WTC11 (cell line): Measurements from ENCODE around the gene GNAZ. TPM values are rescaled to one million over a fixed set of nuclear protein-coding genes. Genes with fewer than 3 reads are reported as not detected.

Source experiments
- ATAC-seq: fragments of 200-7000 bp; cut with Tn5 transposase; 2 replicates; pipeline ENCODE4 v1.10.0; 2021; ENCODE audit warnings: mild to moderate bottlenecking, moderate library complexity
- CTCF ChIA-PET: fragments of 300-600 bp; sonication (Branson Sonifier 250); formaldehyde crosslinking; loops from one replicate; lab custom pipeline; 2021; ENCODE audit warnings: antibody characterized with exemption; lab: Charles Lee
- POLR2A ChIA-PET: fragments of 350-600 bp; sonication (Branson Sonifier 250); formaldehyde crosslinking; loops from one replicate; lab custom pipeline; 2021; ENCODE audit warnings: antibody characterized with exemption; lab: Charles Lee
- DNase-seq: peaks from one replicate; pipeline ENCODE4 v3.0.0; 2021; ENCODE audit warnings: low spot score
- H3K27ac Mint-ChIP-seq: 2 replicates; pipeline ENCODE4 v1.8.0; 2021; ENCODE audit warnings: mixed read lengths
- H3K27me3 Mint-ChIP-seq: 2 replicates; pipeline ENCODE4 v1.8.0; 2021; ENCODE audit warnings: low read depth, mild to moderate bottlenecking, moderate library complexity, mixed read lengths
- H3K36me3 Mint-ChIP-seq: 2 replicates; pipeline ENCODE4 v1.8.0; 2021; ENCODE audit warnings: mixed read lengths
- H3K4me1 Mint-ChIP-seq: 2 replicates; pipeline ENCODE4 v1.8.0; 2022; ENCODE audit warnings: mixed read lengths
- H3K4me3 Mint-ChIP-seq: 2 replicates; pipeline ENCODE4 v1.8.0; 2021; ENCODE audit warnings: mild to moderate bottlenecking, moderate library complexity, mixed read lengths
- H3K9me3 Mint-ChIP-seq: 2 replicates; pipeline ENCODE4 v1.8.0; 2021; ENCODE audit warnings: mixed read lengths
- ATF3 ChIP-seq: sonication (generic); formaldehyde crosslinking; conservative IDR thresholded peaks from 2 replicates; pipeline ENCODE4 v1.8.1; 2022; ENCODE audit warnings: mild to moderate bottlenecking, missing genetic modification reagents
- CBFB ChIP-seq: sonication (generic); formaldehyde crosslinking; IDR thresholded peaks from 2 replicates; pipeline ENCODE4 v1.8.1; 2022; ENCODE audit warnings: mild to moderate bottlenecking, low read depth, missing genetic modification reagents
- CDX4 ChIP-seq: fragments of 250-450 bp; sonication (Bioruptor Pico); IDR thresholded peaks from 2 replicates; pipeline ENCODE4 v1.9.0; 2021; ENCODE audit warnings: moderate library complexity, mild to moderate bottlenecking, inconsistent platforms, borderline replicate concordance
- CREM ChIP-seq: sonication (generic); formaldehyde crosslinking; IDR thresholded peaks from 2 replicates; pipeline ENCODE4 v1.8.1; 2022; ENCODE audit warnings: mild to moderate bottlenecking, missing genetic modification reagents, moderate library complexity
- FOXJ3 ChIP-seq: sonication (generic); formaldehyde crosslinking; IDR thresholded peaks from 2 replicates; pipeline ENCODE4 v1.9.0; 2021; ENCODE audit warnings: missing genetic modification reagents, mild to moderate bottlenecking, borderline replicate concordance
- IRF2 ChIP-seq: sonication (generic); formaldehyde crosslinking; IDR thresholded peaks from 2 replicates; pipeline ENCODE4 v1.8.0; 2022; ENCODE audit warnings: low read depth, missing genetic modification reagents, borderline replicate concordance
- JAZF1 ChIP-seq: fragments of 250-450 bp; sonication (Bioruptor Pico); IDR thresholded peaks from 2 replicates; pipeline ENCODE4 v1.9.0; 2021; ENCODE audit warnings: moderate library complexity, mild to moderate bottlenecking, inconsistent platforms
- MLX ChIP-seq: sonication (generic); formaldehyde crosslinking; IDR thresholded peaks from 2 replicates; pipeline ENCODE4 v1.8.1; 2023; ENCODE audit warnings: mild to moderate bottlenecking, missing genetic modification reagents, moderate library complexity
- MYBL2 ChIP-seq: sonication (generic); formaldehyde crosslinking; IDR thresholded peaks from 2 replicates; pipeline ENCODE4 v1.8.1; 2023; ENCODE audit warnings: mild to moderate bottlenecking, moderate library complexity, missing genetic modification reagents
- NFE2L1 ChIP-seq: sonication (generic); formaldehyde crosslinking; IDR thresholded peaks from 2 replicates; pipeline ENCODE4 v1.8.1; 2023; ENCODE audit warnings: missing genetic modification reagents
- OVOL2 ChIP-seq: fragments of 250-450 bp; sonication (Bioruptor Pico); IDR thresholded peaks from 2 replicates; pipeline ENCODE4 v1.9.0; 2021; ENCODE audit warnings: mild to moderate bottlenecking, borderline replicate concordance
- PRDM15 ChIP-seq: sonication (generic); formaldehyde crosslinking; IDR thresholded peaks from 2 replicates; pipeline ENCODE4 v1.8.0; 2022; ENCODE audit warnings: missing genetic modification reagents
- RELA ChIP-seq: sonication (generic); formaldehyde crosslinking; IDR thresholded peaks from 2 replicates; pipeline ENCODE4 v1.8.1; 2022; ENCODE audit warnings: missing genetic modification reagents, mild to moderate bottlenecking, borderline replicate concordance
- RORB ChIP-seq: fragments of 250-450 bp; sonication (Bioruptor Pico); IDR thresholded peaks from 2 replicates; pipeline ENCODE4 v1.9.0; 2021; ENCODE audit warnings: mild to moderate bottlenecking
- SMAD3 ChIP-seq: sonication (generic); formaldehyde crosslinking; IDR thresholded peaks from 2 replicates; pipeline ENCODE4 v1.8.0; 2022; ENCODE audit warnings: missing genetic modification reagents, mild to moderate bottlenecking, borderline replicate concordance
- SMAD4 ChIP-seq: sonication (generic); formaldehyde crosslinking; IDR thresholded peaks from 2 replicates; pipeline ENCODE4 v1.8.0; 2022; ENCODE audit warnings: mild to moderate bottlenecking, missing genetic modification reagents
- SP1 ChIP-seq: sonication (generic); formaldehyde crosslinking; conservative IDR thresholded peaks from 2 replicates; pipeline ENCODE4 v1.8.1; 2022; ENCODE audit warnings: missing genetic modification reagents
- TEAD4 ChIP-seq: sonication (generic); formaldehyde crosslinking; IDR thresholded peaks from 2 replicates; pipeline ENCODE4 v1.8.0; 2022; ENCODE audit warnings: mild to moderate bottlenecking, missing genetic modification reagents
- TP53 ChIP-seq: sonication (generic); formaldehyde crosslinking; IDR thresholded peaks from 2 replicates; pipeline ENCODE4 v1.8.1; 2023; ENCODE audit warnings: mild to moderate bottlenecking, missing genetic modification reagents
- ZNF232 ChIP-seq: sonication (generic); formaldehyde crosslinking; IDR thresholded peaks from 2 replicates; pipeline ENCODE4 v1.8.0; 2022; ENCODE audit warnings: mild to moderate bottlenecking, missing genetic modification reagents
- ZNF512 ChIP-seq: sonication (generic); formaldehyde crosslinking; IDR thresholded peaks from 2 replicates; pipeline ENCODE4 v1.8.1; 2022; ENCODE audit warnings: missing genetic modification reagents, borderline replicate concordance
- ZSCAN18 ChIP-seq: fragments of 250-450 bp; sonication (Bioruptor Pico); IDR thresholded peaks from 2 replicates; pipeline ENCODE4 v2.1.2; 2022; ENCODE audit warnings: mild to moderate bottlenecking, moderate library complexity
- total RNA-seq: library from RNA; stranded (reverse); gene quantifications from 3 replicates; pipeline ENCODE4 v1.2.3, GENCODE V29; 2021
- TF ChIP-seq, protein P1 (sequence below): sonication (generic); formaldehyde crosslinking; IDR thresholded peaks from 2 replicates; pipeline ENCODE4 v1.8.0; 2022; ENCODE audit warnings: mild to moderate bottlenecking, missing genetic modification reagents
- TF ChIP-seq, protein P2 (sequence below): sonication (generic); formaldehyde crosslinking; IDR thresholded peaks from 2 replicates; pipeline ENCODE4 v1.8.1; 2022; ENCODE audit warnings: low read depth, missing genetic modification reagents, borderline replicate concordance
- TF ChIP-seq, protein P3 (sequence below): sonication (generic); formaldehyde crosslinking; IDR thresholded peaks from 2 replicates; pipeline ENCODE4 v1.8.0; 2022; ENCODE audit warnings: mild to moderate bottlenecking, missing genetic modification reagents

Gene GNAZ
- total RNA-seq, 1 experiment from 2014 or later, result 9.9 TPM

DNA sequence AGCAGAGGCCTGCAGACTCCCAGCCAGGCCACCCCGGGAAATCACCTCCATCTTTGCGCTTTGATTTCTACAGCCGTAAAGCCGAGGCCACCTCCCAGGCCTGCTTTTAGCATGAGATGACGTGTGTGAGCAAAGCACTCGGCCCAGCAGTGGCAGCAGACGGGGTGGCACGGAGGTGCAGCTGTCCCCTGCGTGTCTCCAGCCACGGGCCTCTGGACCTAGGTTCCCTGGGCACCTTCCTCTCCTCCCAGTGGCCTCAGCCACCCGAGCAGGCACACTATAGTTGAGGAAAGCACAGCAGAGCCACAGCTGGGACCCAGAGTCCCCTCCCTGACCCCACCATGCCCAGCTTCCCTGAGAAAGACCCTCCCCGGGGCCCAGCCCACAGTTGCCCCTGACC, 15.9 kb downstream of the GNAZ start:
- no peaks in the 10 kb centered on the region for H3K9me3 Mint-ChIP-seq
- H3K4me1 Mint-ChIP-seq, result peaks cover 21% of the 10 kb centered on the region
- no peaks in the 10 kb centered on the region; the same call in 1 of the 2 replicates for H3K27me3 Mint-ChIP-seq
- H3K4me3 Mint-ChIP-seq, result no peak overlapping the region
- TF ChIP-seq SP1 (no peak), MLX (CRISPR knock-in tag) (no peak), OVOL2 (CRISPR knock-in tag) (no peak), IRF2 (CRISPR knock-in tag) (no peak), TEAD4 (CRISPR knock-in tag) (no peak), RELA (CRISPR knock-in tag) (no peak), MYBL2 (CRISPR knock-in tag) (no peak), FOXJ3 (CRISPR knock-in tag) (no peak), CREM (CRISPR knock-in tag) (no peak), JAZF1 (CRISPR knock-in tag) (no peak), ZSCAN18 (CRISPR knock-in tag) (no peak), NFE2L1 (no peak), SMAD4 (CRISPR knock-in tag) (no peak), CDX4 (CRISPR knock-in tag) (no peak), ZNF232 (CRISPR knock-in tag) (no peak), RORB (CRISPR knock-in tag) (no peak), ATF3 (CRISPR knock-in tag) (no peak), SMAD3 (no peak)
- TF ChIP-seq, protein P1, sequence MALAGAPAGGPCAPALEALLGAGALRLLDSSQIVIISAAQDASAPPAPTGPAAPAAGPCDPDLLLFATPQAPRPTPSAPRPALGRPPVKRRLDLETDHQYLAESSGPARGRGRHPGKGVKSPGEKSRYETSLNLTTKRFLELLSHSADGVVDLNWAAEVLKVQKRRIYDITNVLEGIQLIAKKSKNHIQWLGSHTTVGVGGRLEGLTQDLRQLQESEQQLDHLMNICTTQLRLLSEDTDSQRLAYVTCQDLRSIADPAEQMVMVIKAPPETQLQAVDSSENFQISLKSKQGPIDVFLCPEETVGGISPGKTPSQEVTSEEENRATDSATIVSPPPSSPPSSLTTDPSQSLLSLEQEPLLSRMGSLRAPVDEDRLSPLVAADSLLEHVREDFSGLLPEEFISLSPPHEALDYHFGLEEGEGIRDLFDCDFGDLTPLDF (CRISPR knock-in tag), result no peak
- ChIA-PET POLR2A (interaction anchor here (0.8 kb wide), 1 partner anchor 9 kb away, joined by 3 read pairs; no protein-coding TSS in a partner anchor), CTCF (no interaction called here)
- no peak for ATAC-seq
- no peaks in the 10 kb centered on the region for H3K36me3 Mint-ChIP-seq
- no peak for DNase-seq
- no peak overlapping the region for H3K27ac Mint-ChIP-seq

- H3K27ac Mint-ChIP-seq, result no peak overlapping the region
- no peak for ATAC-seq
- CTCF ChIA-PET, result no interaction called here
- no peaks in the 10 kb centered on the region; the same call in 1 of the 2 replicates for H3K27me3 Mint-ChIP-seq
- H3K4me3 Mint-ChIP-seq, result no peak overlapping the region
- DNase-seq, result no peak
- H3K9me3 Mint-ChIP-seq, result no peaks in the 10 kb centered on the region
- peaks cover 21% of the 10 kb centered on the region for H3K4me1 Mint-ChIP-seq
- H3K36me3 Mint-ChIP-seq, result no peaks in the 10 kb centered on the region
- POLR2A ChIA-PET, result interaction anchor here (0.8 kb wide), 1 partner anchor 10 kb away, joined by 3 read pairs; no protein-coding TSS in a partner anchor
- TF ChIP-seq, protein P2, sequence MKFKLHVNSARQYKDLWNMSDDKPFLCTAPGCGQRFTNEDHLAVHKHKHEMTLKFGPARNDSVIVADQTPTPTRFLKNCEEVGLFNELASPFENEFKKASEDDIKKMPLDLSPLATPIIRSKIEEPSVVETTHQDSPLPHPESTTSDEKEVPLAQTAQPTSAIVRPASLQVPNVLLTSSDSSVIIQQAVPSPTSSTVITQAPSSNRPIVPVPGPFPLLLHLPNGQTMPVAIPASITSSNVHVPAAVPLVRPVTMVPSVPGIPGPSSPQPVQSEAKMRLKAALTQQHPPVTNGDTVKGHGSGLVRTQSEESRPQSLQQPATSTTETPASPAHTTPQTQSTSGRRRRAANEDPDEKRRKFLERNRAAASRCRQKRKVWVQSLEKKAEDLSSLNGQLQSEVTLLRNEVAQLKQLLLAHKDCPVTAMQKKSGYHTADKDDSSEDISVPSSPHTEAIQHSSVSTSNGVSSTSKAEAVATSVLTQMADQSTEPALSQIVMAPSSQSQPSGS (CRISPR knock-in tag), result no peak
- TF ChIP-seq CREM (CRISPR knock-in tag) (no peak), IRF2 (CRISPR knock-in tag) (no peak), ZNF512 (CRISPR knock-in tag) (no peak), CBFB (no peak), FOXJ3 (CRISPR knock-in tag) (no peak), PRDM15 (CRISPR knock-in tag) (no peak), TP53 (CRISPR knock-in tag) (no peak)
- TF ChIP-seq, protein P3, sequence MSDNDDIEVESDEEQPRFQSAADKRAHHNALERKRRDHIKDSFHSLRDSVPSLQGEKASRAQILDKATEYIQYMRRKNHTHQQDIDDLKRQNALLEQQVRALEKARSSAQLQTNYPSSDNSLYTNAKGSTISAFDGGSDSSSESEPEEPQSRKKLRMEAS, result no peak
Observed at GRCh38 chr22:23086787-23087186, 16.5 kb downstream of the GNAZ start.
